Liver (tissue), 9 donors: ENCODE results near the gene EARS2. TPM values are rescaled to one million over a fixed set of nuclear protein-coding genes. Genes with fewer than 3 reads are reported as not detected.

Experiments
- DNase-seq: peaks from one replicate; pipeline ENCODE4 v3.0.0-alpha.2; 2017; ENCODE audit warnings: low spot score
- H3K27ac ChIP-seq, 2 donors: one replicate each; pipeline ENCODE4 v1.7.0; 2013; ENCODE audit warnings: inconsistent platforms in 2 of 2, low read length in 2 of 2, control low read depth in 1 of 2, low read depth in 1 of 2, mild to moderate bottlenecking in 1 of 2
- H3K27me3 ChIP-seq, 4 donors: one replicate each; pipeline versions ENCODE4 v1.6.1 to v1.7.0; 2013; ENCODE audit warnings: low read length in 3 of 4, inconsistent platforms in 1 of 4, mild to moderate bottlenecking in 1 of 4, moderate library complexity in 1 of 4; ENCODE audit not compliant: control insufficient read depth in 4 of 4, insufficient read depth in 4 of 4
- H3K36me3 ChIP-seq, 4 donors: one replicate each; pipeline versions ENCODE4 v1.6.1 to v1.7.0; 2013; ENCODE audit warnings: low read length in 3 of 4, mild to moderate bottlenecking in 3 of 4, low read depth in 1 of 4, moderate library complexity in 1 of 4; ENCODE audit not compliant: control insufficient read depth in 4 of 4, insufficient read depth in 3 of 4
- H3K4me1 ChIP-seq, 4 donors: one replicate each; pipeline versions ENCODE4 v1.6.1 to v1.7.0; 2013; ENCODE audit warnings: low read length in 3 of 4, mild to moderate bottlenecking in 3 of 4, moderate library complexity in 1 of 4; ENCODE audit not compliant: control insufficient read depth in 4 of 4, insufficient read depth in 4 of 4
- H3K4me3 ChIP-seq, 3 donors: one replicate each; pipeline versions ENCODE4 v1.6.1 to v1.7.0; 2013; ENCODE audit warnings: low read length in 3 of 3, control low read depth in 1 of 3, low read depth in 1 of 3, mild to moderate bottlenecking in 1 of 3
- H3K9ac ChIP-seq, 2 donors: one replicate each; pipeline ENCODE4 v1.7.0; 2013; ENCODE audit warnings: low read length in 2 of 2, mild to moderate bottlenecking in 2 of 2, moderate library complexity in 2 of 2, control low read depth in 1 of 2, low read depth in 1 of 2
- H3K9me3 ChIP-seq, 4 donors: one replicate each; pipeline versions ENCODE4 v1.6.1 to v1.7.0; 2013; ENCODE audit warnings: low read length in 3 of 4; ENCODE audit not compliant: control insufficient read depth in 4 of 4
- EGR1 ChIP-seq, 2 donors: IDR thresholded peaks; 2 replicates each; pipeline ENCODE4 v1.6.1; 2016 to 2018; ENCODE audit warnings: antibody characterized with exemption in 2 of 2, low read depth in 2 of 2
- FOXA1 ChIP-seq: IDR thresholded peaks from 2 replicates; pipeline ENCODE4 v1.6.1; 2016; ENCODE audit warnings: antibody characterized with exemption
- FOXA2 ChIP-seq: IDR thresholded peaks from 2 replicates; pipeline ENCODE4 v1.6.1; 2016; ENCODE audit warnings: antibody characterized with exemption
- GABPA ChIP-seq, 2 donors: IDR thresholded peaks in 1 of 2; conservative IDR thresholded peaks in 1 of 2; 2 replicates each; pipeline ENCODE4 v1.6.1; 2016; ENCODE audit warnings: antibody characterized with exemption in 2 of 2, mild to moderate bottlenecking in 1 of 2, moderate library complexity in 1 of 2
- HNF4A ChIP-seq, 2 donors: conservative IDR thresholded peaks; 2 replicates each; pipeline ENCODE4 v1.6.1; 2016; ENCODE audit warnings: antibody characterized with exemption in 2 of 2, mild to moderate bottlenecking in 2 of 2
- HNF4G ChIP-seq: IDR thresholded peaks from 2 replicates; pipeline ENCODE4 v1.6.1; 2016; ENCODE audit warnings: antibody characterized with exemption
- NR2F2 ChIP-seq: IDR thresholded peaks from 2 replicates; pipeline ENCODE4 v1.6.1; 2016; ENCODE audit warnings: antibody characterized with exemption
- RAD21 ChIP-seq, 2 donors: IDR thresholded peaks; 2 replicates each; pipeline ENCODE4 v1.6.1; 2016; ENCODE audit warnings: antibody characterized with exemption in 2 of 2, mild to moderate bottlenecking in 2 of 2
- RXRA ChIP-seq, 2 donors: IDR thresholded peaks; 2 replicates each; pipeline ENCODE4 v1.6.1; 2017 to 2018; ENCODE audit warnings: antibody characterized with exemption in 2 of 2, mild to moderate bottlenecking in 1 of 2
- SP1 ChIP-seq: IDR thresholded peaks from 2 replicates; pipeline ENCODE4 v1.6.1; 2018; ENCODE audit warnings: antibody characterized with exemption, mild to moderate bottlenecking
- TAF1 ChIP-seq: conservative IDR thresholded peaks from 2 replicates; pipeline ENCODE4 v1.6.1; 2016; ENCODE audit warnings: antibody characterized with exemption, mild to moderate bottlenecking
- YY1 ChIP-seq: IDR thresholded peaks from 2 replicates; pipeline ENCODE4 v1.6.1; 2016; ENCODE audit warnings: antibody characterized with exemption, mild to moderate bottlenecking
- WGBS: extraction: QIAGEN DNeasy Blood & Tissue Kit; methylation state at CpG from one replicate; pipeline ENCODE4 v1.1.7; 2013; 5-methylcytosine and 5-hydroxymethylcytosine counted together
- polyA plus RNA-seq, 2 donors: library from polyadenylated mRNA; stranded (reverse) in 1 of 2; unstranded in 1 of 2; fragments of 200-250 nt in 1 of 2; fragments of >200 nt in 1 of 2; fragmentation: Nextera tagmentation in 1 of 2; extraction: Ambion mirVana in 1 of 2; gene quantifications; one replicate each; pipeline versions ENCODE4 v1.2.1 to v1.2.3, GENCODE V29; 2013 to 2015
- total RNA-seq, 2 donors: library from RNA; depleted of rRNA; stranded (reverse); fragments of >200 nt; gene quantifications; one replicate each; pipeline ENCODE4 v1.2.3, GENCODE V29; 2014
- TF ChIP-seq, protein P1 (sequence below): IDR thresholded peaks from 2 replicates; pipeline ENCODE4 v1.6.1; 2016; ENCODE audit warnings: antibody characterized with exemption
- TF ChIP-seq, protein P2 (sequence below): fragments of 150-350 bp; IDR thresholded peaks from 2 replicates; pipeline ENCODE4 v1.5.1; 2017; ENCODE audit warnings: improper control_type of control experiment, low read depth, low read length; ENCODE audit not compliant: missing input control
- TF ChIP-seq, protein P3 (sequence below): IDR thresholded peaks from 2 replicates; pipeline ENCODE4 v1.6.1; 2016; ENCODE audit warnings: antibody characterized with exemption
- TF ChIP-seq, protein P4 (sequence below): IDR thresholded peaks from 2 replicates; pipeline ENCODE4 v1.6.1; 2016; ENCODE audit warnings: antibody characterized with exemption, mild to moderate bottlenecking
- TF ChIP-seq, protein P5 (sequence below): IDR thresholded peaks from 2 replicates; pipeline ENCODE4 v1.6.1; 2016; ENCODE audit warnings: antibody characterized with exemption
- donor health status: healthy.
- donor health status: healthy.
- donor health status: healthy.
- donor health status: healthy.
- donor health status: healthy.

EARS2 gene
- total and polyA plus RNA-seq, 4 donors = 11.6 to 31.0 (median 19.6) TPM

DNA sequence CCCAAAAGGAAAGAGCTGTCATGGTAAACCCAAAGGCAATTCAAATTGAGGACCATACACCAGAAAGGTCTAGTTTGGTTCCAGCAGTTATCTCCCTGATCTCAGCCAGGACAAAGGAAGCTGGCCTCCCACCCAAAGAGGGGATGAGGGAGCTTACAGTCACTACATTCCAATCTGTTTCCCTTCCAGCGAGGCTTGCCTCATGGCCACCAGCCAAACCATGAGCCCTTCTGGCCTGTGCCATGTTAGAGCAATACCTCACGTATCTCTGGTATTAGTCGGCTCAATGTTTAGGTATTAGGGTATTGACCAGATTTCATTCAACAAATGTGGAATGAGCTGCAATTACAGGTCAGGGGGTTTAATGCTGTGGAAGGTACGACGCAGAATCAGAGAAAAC lies 30.6 kb upstream of the EARS2 start:
- no peaks in the 10 kb centered on the region for H3K9me3 ChIP-seq
- H3K36me3 ChIP-seq = peaks cover 14 to 65% (median 51%) of the 10 kb centered on the region in 4 donors
- H3K4me1 ChIP-seq = no peaks in the 10 kb centered on the region
- WGBS = 91% methylated on average over 5 of the region's 5 CpGs
- no peak for DNase-seq
- no peak overlapping the region for H3K27ac ChIP-seq
- no peaks in the 10 kb centered on the region for H3K27me3 ChIP-seq
- TF ChIP-seq SP1 = no peak
- TF ChIP-seq FOXA2 = no peak
- TF ChIP-seq, protein P1, sequence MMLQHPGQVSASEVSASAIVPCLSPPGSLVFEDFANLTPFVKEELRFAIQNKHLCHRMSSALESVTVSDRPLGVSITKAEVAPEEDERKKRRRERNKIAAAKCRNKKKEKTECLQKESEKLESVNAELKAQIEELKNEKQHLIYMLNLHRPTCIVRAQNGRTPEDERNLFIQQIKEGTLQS = no peak
- no peak for TF ChIP-seq HNF4G
- no peak for TF ChIP-seq NR2F2
- TF ChIP-seq, protein P2, sequence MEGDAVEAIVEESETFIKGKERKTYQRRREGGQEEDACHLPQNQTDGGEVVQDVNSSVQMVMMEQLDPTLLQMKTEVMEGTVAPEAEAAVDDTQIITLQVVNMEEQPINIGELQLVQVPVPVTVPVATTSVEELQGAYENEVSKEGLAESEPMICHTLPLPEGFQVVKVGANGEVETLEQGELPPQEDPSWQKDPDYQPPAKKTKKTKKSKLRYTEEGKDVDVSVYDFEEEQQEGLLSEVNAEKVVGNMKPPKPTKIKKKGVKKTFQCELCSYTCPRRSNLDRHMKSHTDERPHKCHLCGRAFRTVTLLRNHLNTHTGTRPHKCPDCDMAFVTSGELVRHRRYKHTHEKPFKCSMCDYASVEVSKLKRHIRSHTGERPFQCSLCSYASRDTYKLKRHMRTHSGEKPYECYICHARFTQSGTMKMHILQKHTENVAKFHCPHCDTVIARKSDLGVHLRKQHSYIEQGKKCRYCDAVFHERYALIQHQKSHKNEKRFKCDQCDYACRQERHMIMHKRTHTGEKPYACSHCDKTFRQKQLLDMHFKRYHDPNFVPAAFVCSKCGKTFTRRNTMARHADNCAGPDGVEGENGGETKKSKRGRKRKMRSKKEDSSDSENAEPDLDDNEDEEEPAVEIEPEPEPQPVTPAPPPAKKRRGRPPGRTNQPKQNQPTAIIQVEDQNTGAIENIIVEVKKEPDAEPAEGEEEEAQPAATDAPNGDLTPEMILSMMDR = no peak
- TF ChIP-seq FOXA1 = no peak
- TF ChIP-seq YY1 = no peak
- no peak for TF ChIP-seq RXRA (IDR thresholded peaks at IDR 0.05)
- TF ChIP-seq RAD21 (IDR thresholded peaks at IDR 0.05) = no peak
- no peak for TF ChIP-seq HNF4A (conservative IDR thresholded peaks at IDR 0.05)
- TF ChIP-seq, protein P3, sequence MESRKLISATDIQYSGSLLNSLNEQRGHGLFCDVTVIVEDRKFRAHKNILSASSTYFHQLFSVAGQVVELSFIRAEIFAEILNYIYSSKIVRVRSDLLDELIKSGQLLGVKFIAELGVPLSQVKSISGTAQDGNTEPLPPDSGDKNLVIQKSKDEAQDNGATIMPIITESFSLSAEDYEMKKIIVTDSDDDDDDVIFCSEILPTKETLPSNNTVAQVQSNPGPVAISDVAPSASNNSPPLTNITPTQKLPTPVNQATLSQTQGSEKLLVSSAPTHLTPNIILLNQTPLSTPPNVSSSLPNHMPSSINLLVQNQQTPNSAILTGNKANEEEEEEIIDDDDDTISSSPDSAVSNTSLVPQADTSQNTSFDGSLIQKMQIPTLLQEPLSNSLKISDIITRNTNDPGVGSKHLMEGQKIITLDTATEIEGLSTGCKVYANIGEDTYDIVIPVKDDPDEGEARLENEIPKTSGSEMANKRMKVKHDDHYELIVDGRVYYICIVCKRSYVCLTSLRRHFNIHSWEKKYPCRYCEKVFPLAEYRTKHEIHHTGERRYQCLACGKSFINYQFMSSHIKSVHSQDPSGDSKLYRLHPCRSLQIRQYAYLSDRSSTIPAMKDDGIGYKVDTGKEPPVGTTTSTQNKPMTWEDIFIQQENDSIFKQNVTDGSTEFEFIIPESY = no peak
- no peak for TF ChIP-seq GABPA (IDR thresholded peaks at IDR 0.05 in 1 of 2, conservative IDR thresholded peaks at IDR 0.05 in 1 of 2)
- TF ChIP-seq, protein P4, sequence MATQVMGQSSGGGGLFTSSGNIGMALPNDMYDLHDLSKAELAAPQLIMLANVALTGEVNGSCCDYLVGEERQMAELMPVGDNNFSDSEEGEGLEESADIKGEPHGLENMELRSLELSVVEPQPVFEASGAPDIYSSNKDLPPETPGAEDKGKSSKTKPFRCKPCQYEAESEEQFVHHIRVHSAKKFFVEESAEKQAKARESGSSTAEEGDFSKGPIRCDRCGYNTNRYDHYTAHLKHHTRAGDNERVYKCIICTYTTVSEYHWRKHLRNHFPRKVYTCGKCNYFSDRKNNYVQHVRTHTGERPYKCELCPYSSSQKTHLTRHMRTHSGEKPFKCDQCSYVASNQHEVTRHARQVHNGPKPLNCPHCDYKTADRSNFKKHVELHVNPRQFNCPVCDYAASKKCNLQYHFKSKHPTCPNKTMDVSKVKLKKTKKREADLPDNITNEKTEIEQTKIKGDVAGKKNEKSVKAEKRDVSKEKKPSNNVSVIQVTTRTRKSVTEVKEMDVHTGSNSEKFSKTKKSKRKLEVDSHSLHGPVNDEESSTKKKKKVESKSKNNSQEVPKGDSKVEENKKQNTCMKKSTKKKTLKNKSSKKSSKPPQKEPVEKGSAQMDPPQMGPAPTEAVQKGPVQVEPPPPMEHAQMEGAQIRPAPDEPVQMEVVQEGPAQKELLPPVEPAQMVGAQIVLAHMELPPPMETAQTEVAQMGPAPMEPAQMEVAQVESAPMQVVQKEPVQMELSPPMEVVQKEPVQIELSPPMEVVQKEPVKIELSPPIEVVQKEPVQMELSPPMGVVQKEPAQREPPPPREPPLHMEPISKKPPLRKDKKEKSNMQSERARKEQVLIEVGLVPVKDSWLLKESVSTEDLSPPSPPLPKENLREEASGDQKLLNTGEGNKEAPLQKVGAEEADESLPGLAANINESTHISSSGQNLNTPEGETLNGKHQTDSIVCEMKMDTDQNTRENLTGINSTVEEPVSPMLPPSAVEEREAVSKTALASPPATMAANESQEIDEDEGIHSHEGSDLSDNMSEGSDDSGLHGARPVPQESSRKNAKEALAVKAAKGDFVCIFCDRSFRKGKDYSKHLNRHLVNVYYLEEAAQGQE = no peak
- TF ChIP-seq EGR1 (IDR thresholded peaks at IDR 0.05; ENCODE audit: low read depth in 2 of 2) = no peak
- TF ChIP-seq, protein P5, sequence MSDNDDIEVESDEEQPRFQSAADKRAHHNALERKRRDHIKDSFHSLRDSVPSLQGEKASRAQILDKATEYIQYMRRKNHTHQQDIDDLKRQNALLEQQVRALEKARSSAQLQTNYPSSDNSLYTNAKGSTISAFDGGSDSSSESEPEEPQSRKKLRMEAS = no peak
- no peak for TF ChIP-seq TAF1
- H3K4me3 ChIP-seq = no peak overlapping the region
- H3K9ac ChIP-seq = no peak overlapping the region
